ENCODE measurements around the gene NUPR1.

Gene NUPR1

DNA sequence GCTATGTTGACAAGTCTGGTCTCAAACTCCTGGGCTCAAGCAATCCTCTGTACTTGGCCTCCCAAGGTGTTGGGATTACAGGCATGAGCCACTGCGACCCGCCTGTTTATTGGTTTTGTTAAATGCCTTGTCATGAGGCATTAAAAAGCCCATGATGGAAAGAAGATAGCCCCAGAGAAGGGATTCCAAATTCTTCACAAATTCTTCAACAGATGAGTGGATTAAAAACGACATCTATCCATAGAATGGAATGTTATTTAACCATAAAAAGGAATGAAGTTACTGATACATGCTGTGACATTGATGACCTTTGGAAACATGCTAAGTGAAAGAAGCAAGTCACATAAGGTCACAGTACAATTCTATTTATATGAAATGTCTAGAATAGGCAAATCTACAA is 19.7 kb upstream of the NUPR1 start:
- Histone ChIP-seq H3K9me3 (ENCODE audit: control insufficient read depth, insufficient read depth, low read depth, low read length) (no peaks in the 10 kb centered on the region), H3K27ac (ENCODE audit: extremely low read depth, low read depth, low read length) (no peak overlapping the region), H3K4me1 (ENCODE audit: control insufficient read depth, insufficient read depth, low read length) (peaks cover 6% of the 10 kb centered on the region; the same call in 1 of the 2 replicates), H3K4me3 (ENCODE audit: low read depth, low read length) (no peak overlapping the region), H3K36me3 (ENCODE audit: control insufficient read depth in 2 of 2, insufficient read depth in 1 of 2, low read length in 2 of 2) (peaks cover 4 to 7% of the 10 kb centered on the region in 2 experiments; a peak in 2 of 3 replicates)
- ChIA-PET CTCF (no interaction called here), POLR2A (no interaction called here)
- no peak for TF ChIP-seq ZFHX2 (tag by site-specific recombination; conservative IDR thresholded peaks at IDR 0.05)
- TF ChIP-seq, protein P1, sequence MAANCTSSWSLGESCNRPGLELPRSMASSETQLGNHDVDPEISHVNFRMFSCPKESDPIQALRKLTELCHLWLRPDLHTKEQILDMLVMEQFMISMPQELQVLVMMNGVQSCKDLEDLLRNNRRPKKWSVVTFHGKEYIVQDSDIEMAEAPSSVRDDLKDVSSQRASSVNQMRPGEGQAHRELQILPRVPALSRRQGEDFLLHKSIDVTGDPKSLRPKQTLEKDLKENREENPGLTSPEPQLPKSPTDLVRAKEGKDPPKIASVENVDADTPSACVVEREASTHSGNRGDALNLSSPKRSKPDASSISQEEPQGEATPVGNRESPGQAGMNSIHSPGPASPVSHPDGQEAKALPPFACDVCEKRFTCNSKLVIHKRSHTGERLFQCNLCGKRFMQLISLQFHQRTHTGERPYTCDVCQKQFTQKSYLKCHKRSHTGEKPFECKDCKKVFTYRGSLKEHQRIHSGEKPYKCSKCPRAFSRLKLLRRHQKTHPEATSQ (tag by site-specific recombination; IDR thresholded peaks at IDR 0.05) = no peak
- no peak for TF ChIP-seq ZNF529 (tag by site-specific recombination; IDR thresholded peaks at IDR 0.05; ENCODE audit: insufficient replicate concordance)
- TF ChIP-seq ZNF10 (tag by site-specific recombination; IDR thresholded peaks at IDR 0.05) = no peak
- no peak for TF ChIP-seq ZNF558 (tag by site-specific recombination; IDR thresholded peaks at IDR 0.05)
- no peak for TF ChIP-seq ZNF211 (tag by site-specific recombination; IDR thresholded peaks at IDR 0.05; ENCODE audit: low read depth)
- TF ChIP-seq GLI4 (tag by site-specific recombination; IDR thresholded peaks at IDR 0.05) = no peak
- TF ChIP-seq BCL11A (tag by site-specific recombination; IDR thresholded peaks at IDR 0.05; ENCODE audit: low read depth) = no peak
- TF ChIP-seq, protein P2, sequence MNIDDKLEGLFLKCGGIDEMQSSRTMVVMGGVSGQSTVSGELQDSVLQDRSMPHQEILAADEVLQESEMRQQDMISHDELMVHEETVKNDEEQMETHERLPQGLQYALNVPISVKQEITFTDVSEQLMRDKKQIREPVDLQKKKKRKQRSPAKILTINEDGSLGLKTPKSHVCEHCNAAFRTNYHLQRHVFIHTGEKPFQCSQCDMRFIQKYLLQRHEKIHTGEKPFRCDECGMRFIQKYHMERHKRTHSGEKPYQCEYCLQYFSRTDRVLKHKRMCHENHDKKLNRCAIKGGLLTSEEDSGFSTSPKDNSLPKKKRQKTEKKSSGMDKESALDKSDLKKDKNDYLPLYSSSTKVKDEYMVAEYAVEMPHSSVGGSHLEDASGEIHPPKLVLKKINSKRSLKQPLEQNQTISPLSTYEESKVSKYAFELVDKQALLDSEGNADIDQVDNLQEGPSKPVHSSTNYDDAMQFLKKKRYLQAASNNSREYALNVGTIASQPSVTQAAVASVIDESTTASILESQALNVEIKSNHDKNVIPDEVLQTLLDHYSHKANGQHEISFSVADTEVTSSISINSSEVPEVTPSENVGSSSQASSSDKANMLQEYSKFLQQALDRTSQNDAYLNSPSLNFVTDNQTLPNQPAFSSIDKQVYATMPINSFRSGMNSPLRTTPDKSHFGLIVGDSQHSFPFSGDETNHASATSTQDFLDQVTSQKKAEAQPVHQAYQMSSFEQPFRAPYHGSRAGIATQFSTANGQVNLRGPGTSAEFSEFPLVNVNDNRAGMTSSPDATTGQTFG (tag by site-specific recombination; IDR thresholded peaks at IDR 0.05; ENCODE audit: borderline replicate concordance) = no peak
- TF ChIP-seq, protein P3, sequence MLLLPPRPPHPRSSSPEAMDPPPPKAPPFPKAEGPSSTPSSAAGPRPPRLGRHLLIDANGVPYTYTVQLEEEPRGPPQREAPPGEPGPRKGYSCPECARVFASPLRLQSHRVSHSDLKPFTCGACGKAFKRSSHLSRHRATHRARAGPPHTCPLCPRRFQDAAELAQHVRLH (tag by site-specific recombination; IDR thresholded peaks at IDR 0.05) = no peak
- TF ChIP-seq ZNF707 (tag by site-specific recombination; IDR thresholded peaks at IDR 0.05) = no peak
- TF ChIP-seq, protein P4, sequence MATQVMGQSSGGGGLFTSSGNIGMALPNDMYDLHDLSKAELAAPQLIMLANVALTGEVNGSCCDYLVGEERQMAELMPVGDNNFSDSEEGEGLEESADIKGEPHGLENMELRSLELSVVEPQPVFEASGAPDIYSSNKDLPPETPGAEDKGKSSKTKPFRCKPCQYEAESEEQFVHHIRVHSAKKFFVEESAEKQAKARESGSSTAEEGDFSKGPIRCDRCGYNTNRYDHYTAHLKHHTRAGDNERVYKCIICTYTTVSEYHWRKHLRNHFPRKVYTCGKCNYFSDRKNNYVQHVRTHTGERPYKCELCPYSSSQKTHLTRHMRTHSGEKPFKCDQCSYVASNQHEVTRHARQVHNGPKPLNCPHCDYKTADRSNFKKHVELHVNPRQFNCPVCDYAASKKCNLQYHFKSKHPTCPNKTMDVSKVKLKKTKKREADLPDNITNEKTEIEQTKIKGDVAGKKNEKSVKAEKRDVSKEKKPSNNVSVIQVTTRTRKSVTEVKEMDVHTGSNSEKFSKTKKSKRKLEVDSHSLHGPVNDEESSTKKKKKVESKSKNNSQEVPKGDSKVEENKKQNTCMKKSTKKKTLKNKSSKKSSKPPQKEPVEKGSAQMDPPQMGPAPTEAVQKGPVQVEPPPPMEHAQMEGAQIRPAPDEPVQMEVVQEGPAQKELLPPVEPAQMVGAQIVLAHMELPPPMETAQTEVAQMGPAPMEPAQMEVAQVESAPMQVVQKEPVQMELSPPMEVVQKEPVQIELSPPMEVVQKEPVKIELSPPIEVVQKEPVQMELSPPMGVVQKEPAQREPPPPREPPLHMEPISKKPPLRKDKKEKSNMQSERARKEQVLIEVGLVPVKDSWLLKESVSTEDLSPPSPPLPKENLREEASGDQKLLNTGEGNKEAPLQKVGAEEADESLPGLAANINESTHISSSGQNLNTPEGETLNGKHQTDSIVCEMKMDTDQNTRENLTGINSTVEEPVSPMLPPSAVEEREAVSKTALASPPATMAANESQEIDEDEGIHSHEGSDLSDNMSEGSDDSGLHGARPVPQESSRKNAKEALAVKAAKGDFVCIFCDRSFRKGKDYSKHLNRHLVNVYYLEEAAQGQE (tag by site-specific recombination; IDR thresholded peaks at IDR 0.05) = no peak
- no peak for TF ChIP-seq ZNF140 (tag by site-specific recombination; IDR thresholded peaks at IDR 0.05)
- TF ChIP-seq EGR2 (tag by site-specific recombination; IDR thresholded peaks at IDR 0.05; ENCODE audit: low read depth) = no peak
- TF ChIP-seq ZXDB (tag by site-specific recombination; IDR thresholded peaks at IDR 0.05) = no peak
- TF ChIP-seq, protein P5, sequence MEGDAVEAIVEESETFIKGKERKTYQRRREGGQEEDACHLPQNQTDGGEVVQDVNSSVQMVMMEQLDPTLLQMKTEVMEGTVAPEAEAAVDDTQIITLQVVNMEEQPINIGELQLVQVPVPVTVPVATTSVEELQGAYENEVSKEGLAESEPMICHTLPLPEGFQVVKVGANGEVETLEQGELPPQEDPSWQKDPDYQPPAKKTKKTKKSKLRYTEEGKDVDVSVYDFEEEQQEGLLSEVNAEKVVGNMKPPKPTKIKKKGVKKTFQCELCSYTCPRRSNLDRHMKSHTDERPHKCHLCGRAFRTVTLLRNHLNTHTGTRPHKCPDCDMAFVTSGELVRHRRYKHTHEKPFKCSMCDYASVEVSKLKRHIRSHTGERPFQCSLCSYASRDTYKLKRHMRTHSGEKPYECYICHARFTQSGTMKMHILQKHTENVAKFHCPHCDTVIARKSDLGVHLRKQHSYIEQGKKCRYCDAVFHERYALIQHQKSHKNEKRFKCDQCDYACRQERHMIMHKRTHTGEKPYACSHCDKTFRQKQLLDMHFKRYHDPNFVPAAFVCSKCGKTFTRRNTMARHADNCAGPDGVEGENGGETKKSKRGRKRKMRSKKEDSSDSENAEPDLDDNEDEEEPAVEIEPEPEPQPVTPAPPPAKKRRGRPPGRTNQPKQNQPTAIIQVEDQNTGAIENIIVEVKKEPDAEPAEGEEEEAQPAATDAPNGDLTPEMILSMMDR (tag by site-specific recombination; IDR thresholded peaks at IDR 0.05) = no peak
- TF ChIP-seq, protein P6, sequence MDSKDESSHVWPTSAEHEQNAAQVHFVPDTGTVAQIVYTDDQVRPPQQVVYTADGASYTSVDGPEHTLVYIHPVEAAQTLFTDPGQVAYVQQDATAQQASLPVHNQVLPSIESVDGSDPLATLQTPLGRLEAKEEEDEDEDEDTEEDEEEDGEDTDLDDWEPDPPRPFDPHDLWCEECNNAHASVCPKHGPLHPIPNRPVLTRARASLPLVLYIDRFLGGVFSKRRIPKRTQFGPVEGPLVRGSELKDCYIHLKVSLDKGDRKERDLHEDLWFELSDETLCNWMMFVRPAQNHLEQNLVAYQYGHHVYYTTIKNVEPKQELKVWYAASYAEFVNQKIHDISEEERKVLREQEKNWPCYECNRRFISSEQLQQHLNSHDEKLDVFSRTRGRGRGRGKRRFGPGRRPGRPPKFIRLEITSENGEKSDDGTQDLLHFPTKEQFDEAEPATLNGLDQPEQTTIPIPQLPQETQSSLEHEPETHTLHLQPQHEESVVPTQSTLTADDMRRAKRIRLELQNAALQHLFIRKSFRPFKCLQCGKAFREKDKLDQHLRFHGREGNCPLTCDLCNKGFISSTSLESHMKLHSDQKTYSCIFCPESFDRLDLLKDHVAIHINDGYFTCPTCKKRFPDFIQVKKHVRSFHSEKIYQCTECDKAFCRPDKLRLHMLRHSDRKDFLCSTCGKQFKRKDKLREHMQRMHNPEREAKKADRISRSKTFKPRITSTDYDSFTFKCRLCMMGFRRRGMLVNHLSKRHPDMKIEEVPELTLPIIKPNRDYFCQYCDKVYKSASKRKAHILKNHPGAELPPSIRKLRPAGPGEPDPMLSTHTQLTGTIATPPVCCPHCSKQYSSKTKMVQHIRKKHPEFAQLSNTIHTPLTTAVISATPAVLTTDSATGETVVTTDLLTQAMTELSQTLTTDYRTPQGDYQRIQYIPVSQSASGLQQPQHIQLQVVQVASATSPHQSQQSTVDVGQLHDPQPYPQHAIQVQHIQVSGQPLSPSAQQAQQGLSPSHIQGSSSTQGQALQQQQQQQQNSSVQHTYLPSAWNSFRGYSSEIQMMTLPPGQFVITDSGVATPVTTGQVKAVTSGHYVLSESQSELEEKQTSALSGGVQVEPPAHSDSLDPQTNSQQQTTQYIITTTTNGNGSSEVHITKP (tag by site-specific recombination; IDR thresholded peaks at IDR 0.05) = no peak
- TF ChIP-seq, protein P7, sequence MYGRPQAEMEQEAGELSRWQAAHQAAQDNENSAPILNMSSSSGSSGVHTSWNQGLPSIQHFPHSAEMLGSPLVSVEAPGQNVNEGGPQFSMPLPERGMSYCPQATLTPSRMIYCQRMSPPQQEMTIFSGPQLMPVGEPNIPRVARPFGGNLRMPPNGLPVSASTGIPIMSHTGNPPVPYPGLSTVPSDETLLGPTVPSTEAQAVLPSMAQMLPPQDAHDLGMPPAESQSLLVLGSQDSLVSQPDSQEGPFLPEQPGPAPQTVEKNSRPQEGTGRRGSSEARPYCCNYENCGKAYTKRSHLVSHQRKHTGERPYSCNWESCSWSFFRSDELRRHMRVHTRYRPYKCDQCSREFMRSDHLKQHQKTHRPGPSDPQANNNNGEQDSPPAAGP (tag by site-specific recombination; IDR thresholded peaks at IDR 0.05) = no peak

Data from HEK293 (cell line).